ENCODE data around the gene LARGE1. TPM values are rescaled to one million over a fixed set of nuclear protein-coding genes. Genes with fewer than 3 reads are reported as not detected.
A peak's percentile ranks its signal among the peaks of the same experiment; 100 is the strongest.

LARGE1 gene
- total RNA-seq, 2 experiments from 2014 or later, result 0.18 to 0.38 TPM

- no peaks in the 10 kb centered on the region for H3K36me3 Mint-ChIP-seq (ENCODE audit: low read depth)
- peaks cover 31% of the 10 kb centered on the region for H3K9me3 Mint-ChIP-seq
- peak overlapping the region; percentile 61 for H3K4me3 Mint-ChIP-seq
- no peak for DNase-seq
- peaks cover 6% of the 10 kb centered on the region for H3K4me1 Mint-ChIP-seq
- POLR2A ChIA-PET, result no interaction called here
- CTCF ChIA-PET, result interaction anchor here (1.0 kb wide), 1 partner anchor 70 kb away, joined by 3 read pairs; no protein-coding TSS in a partner anchor
- H3K27ac Mint-ChIP-seq, result no peak overlapping the region
- no peaks in the 10 kb centered on the region for H3K27me3 Mint-ChIP-seq
These were observed 66.8 kb downstream of the LARGE1 start for GRCh38 chr22:33853200-33854097.

DNA sequence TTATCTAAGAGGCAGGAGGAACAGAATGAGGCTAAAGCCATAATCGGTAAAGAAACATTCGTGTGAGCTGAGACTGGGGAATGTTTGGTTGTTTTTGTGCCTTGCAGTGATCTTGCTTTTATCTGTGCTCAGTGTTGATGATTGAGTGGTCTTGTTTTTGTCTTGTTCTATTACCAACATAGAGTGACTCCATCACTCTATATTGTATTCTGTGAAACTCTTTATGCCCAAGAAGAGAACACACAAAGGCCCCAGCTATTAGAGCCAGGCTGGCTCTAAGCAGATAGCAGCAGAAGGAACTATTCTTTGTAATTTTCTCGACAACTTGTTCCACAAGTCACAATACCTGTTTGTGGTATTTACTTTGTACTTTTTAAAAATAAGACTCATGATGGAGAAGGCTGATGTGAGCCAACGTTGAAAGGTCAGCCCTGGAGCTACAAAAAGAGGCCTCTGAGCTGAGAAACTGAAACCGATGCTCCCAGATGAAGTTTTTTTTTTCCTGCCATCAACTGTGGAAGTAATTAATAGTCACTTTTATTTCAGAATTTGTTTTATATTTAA is 68.4 kb downstream of the LARGE1 start:
- POLR2A ChIA-PET, result no interaction called here

DNA sequence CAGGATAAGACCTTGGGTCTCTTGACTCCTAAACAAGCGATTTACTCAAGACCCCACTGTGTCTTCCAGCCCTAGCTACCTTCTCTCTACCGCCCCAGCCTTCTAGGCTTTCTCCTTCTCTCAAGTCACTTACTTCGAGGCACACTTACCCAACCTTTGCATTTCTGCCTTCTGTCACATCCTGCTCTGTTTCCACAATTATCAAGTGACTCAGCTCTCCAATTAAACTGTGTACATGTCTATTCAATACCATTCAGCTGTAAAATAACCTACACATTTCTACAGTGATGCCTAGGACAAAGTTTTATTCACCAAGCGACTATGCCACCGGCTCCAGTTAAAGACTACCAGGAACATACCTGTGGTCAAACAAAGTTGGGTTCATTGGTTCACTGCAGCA is 69.0 kb downstream of the LARGE1 start:
- Mint-ChIP-seq H3K36me3 (ENCODE audit: low read depth) (no peaks in the 10 kb centered on the region), H3K27ac (no peak overlapping the region), H3K4me3 (no peak overlapping the region), H3K9me3 (peaks cover 33% of the 10 kb centered on the region), H3K4me1 (peaks cover 6% of the 10 kb centered on the region), H3K27me3 (no peaks in the 10 kb centered on the region)
- no peak for DNase-seq
- POLR2A ChIA-PET, result no interaction called here
- CTCF ChIA-PET, result no interaction called here

More for the DNA sequence above, 68.4 kb downstream of the LARGE1 start:
- H3K27me3 Mint-ChIP-seq, result no peaks in the 10 kb centered on the region
- H3K4me3 Mint-ChIP-seq, result no peak overlapping the region
- no peaks in the 10 kb centered on the region for H3K36me3 Mint-ChIP-seq (ENCODE audit: low read depth)
- peaks cover 6% of the 10 kb centered on the region for H3K4me1 Mint-ChIP-seq
- peaks cover 31% of the 10 kb centered on the region for H3K9me3 Mint-ChIP-seq
- CTCF ChIA-PET, result no interaction called here
- no peak overlapping the region for H3K27ac Mint-ChIP-seq
- no peak for DNase-seq

- CTCF ChIA-PET, result no interaction called here
- H3K9me3 Mint-ChIP-seq, result peaks cover 29% of the 10 kb centered on the region
- H3K27ac Mint-ChIP-seq, result no peak overlapping the region
- no peaks in the 10 kb centered on the region for H3K27me3 Mint-ChIP-seq
- POLR2A ChIA-PET, result no interaction called here
- no peak for DNase-seq
- H3K4me1 Mint-ChIP-seq, result peaks cover 6% of the 10 kb centered on the region
- no peak overlapping the region for H3K4me3 Mint-ChIP-seq
- no peaks in the 10 kb centered on the region for H3K36me3 Mint-ChIP-seq (ENCODE audit: low read depth)
These were observed 69.6 kb downstream of the LARGE1 start for GRCh38 chr22:33850724-33851123.

- H3K27ac Mint-ChIP-seq, result no peak overlapping the region
- peaks cover 6% of the 10 kb centered on the region for H3K4me1 Mint-ChIP-seq
- H3K36me3 Mint-ChIP-seq (ENCODE audit: low read depth), result no peaks in the 10 kb centered on the region
- ChIA-PET CTCF (no interaction called here), POLR2A (no interaction called here)
- H3K4me3 Mint-ChIP-seq, result no peak overlapping the region
- peaks cover 29% of the 10 kb centered on the region for H3K9me3 Mint-ChIP-seq
- DNase-seq, result no peak
- no peaks in the 10 kb centered on the region for H3K27me3 Mint-ChIP-seq
These were observed 70.1 kb downstream of the LARGE1 start for GRCh38 chr22:33850193-33850592.

- Mint-ChIP-seq H3K36me3 (ENCODE audit: low read depth) (no peaks in the 10 kb centered on the region), H3K9me3 (peaks cover 29% of the 10 kb centered on the region), H3K4me1 (no peaks in the 10 kb centered on the region), H3K27me3 (no peaks in the 10 kb centered on the region), H3K4me3 (no peak overlapping the region), H3K27ac (no peak overlapping the region)
- ChIA-PET POLR2A (no interaction called here), CTCF (no interaction called here)
- DNase-seq, result no peak
These were observed 72.0 kb downstream of the LARGE1 start for GRCh38 chr22:33848251-33848650.

GRCh38 chr22:33844273-33844672 is 76.0 kb downstream of the LARGE1 start:
- H3K9me3 Mint-ChIP-seq, result peaks cover 18% of the 10 kb centered on the region
- no peak overlapping the region for H3K27ac Mint-ChIP-seq
- H3K36me3 Mint-ChIP-seq (ENCODE audit: low read depth), result no peaks in the 10 kb centered on the region
- H3K4me1 Mint-ChIP-seq, result no peaks in the 10 kb centered on the region
- POLR2A ChIA-PET, result no interaction called here
- H3K27me3 Mint-ChIP-seq, result no peaks in the 10 kb centered on the region
- CTCF ChIA-PET, result no interaction called here
- H3K4me3 Mint-ChIP-seq, result no peak overlapping the region
- no peak for DNase-seq

- H3K4me3 Mint-ChIP-seq, result no peak overlapping the region
These were observed 77.7 kb downstream of the LARGE1 start for GRCh38 chr22:33842421-33843094.

GRCh38 chr22:33842006-33842354 is 78.3 kb downstream of the LARGE1 start:
- peaks cover 12% of the 10 kb centered on the region for H3K9me3 Mint-ChIP-seq
- ChIA-PET POLR2A (no interaction called here), CTCF (no interaction called here)
- H3K36me3 Mint-ChIP-seq (ENCODE audit: low read depth), result no peaks in the 10 kb centered on the region
- DNase-seq, result no peak
- no peaks in the 10 kb centered on the region for H3K27me3 Mint-ChIP-seq
- no peak overlapping the region for H3K4me3 Mint-ChIP-seq
- no peaks in the 10 kb centered on the region for H3K4me1 Mint-ChIP-seq
- no peak overlapping the region for H3K27ac Mint-ChIP-seq

More at GRCh38 chr22:33842421-33843094, 77.7 kb downstream of the LARGE1 start:
- no peak overlapping the region for H3K27ac Mint-ChIP-seq
- POLR2A ChIA-PET, result no interaction called here
- no peaks in the 10 kb centered on the region for H3K27me3 Mint-ChIP-seq
- DNase-seq, result no peak
- H3K36me3 Mint-ChIP-seq (ENCODE audit: low read depth), result no peaks in the 10 kb centered on the region
- H3K4me1 Mint-ChIP-seq, result no peaks in the 10 kb centered on the region
- CTCF ChIA-PET, result no interaction called here
- H3K9me3 Mint-ChIP-seq, result peaks cover 13% of the 10 kb centered on the region

DNA sequence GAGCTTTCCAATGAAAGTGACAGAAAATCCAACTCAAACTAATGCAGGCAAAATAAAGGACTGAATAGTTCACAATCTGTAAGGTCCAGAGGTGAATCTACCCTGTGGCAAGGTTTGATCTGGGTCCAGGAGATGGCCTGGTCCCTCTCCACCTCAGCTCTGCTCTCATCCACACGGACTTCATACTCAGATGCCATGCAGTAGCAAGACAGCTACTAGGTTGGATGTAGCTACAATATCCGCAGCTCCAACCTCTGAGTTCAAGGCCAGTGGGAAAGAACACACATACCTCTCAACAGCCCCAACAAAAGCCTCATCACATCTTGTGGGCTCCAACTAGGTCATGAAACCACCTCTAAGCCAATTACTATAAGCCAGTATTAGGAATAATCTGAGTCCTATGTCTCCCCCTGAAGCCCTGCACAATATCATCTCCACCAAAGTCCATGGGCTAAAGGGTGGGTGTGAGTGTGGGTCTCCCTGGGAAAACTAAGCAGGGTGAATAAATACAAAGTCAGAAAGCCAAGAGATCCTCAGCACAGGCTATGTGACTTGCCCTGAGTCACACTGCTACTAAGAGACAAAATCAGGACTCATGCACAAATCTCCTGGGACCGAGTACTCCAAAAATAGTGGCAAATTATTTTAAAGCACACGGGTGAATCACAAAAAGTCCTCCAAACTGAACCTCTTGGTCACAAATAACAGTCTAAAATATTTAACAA is 78.8 kb downstream of the LARGE1 start:
- H3K4me3 Mint-ChIP-seq, result no peak overlapping the region
- H3K9me3 Mint-ChIP-seq, result peaks cover 9% of the 10 kb centered on the region
- H3K4me1 Mint-ChIP-seq, result no peaks in the 10 kb centered on the region
- ChIA-PET POLR2A (no interaction called here), CTCF (no interaction called here)
- no peaks in the 10 kb centered on the region for H3K27me3 Mint-ChIP-seq
- no peaks in the 10 kb centered on the region for H3K36me3 Mint-ChIP-seq (ENCODE audit: low read depth)
- H3K27ac Mint-ChIP-seq, result no peak overlapping the region
- DNase-seq, result no peak

- ChIA-PET POLR2A (no interaction called here), CTCF (no interaction called here)
- no peak for DNase-seq
- Mint-ChIP-seq H3K36me3 (ENCODE audit: low read depth) (no peaks in the 10 kb centered on the region), H3K4me3 (no peak overlapping the region), H3K27ac (no peak overlapping the region), H3K27me3 (no peaks in the 10 kb centered on the region), H3K9me3 (peaks cover 9% of the 10 kb centered on the region), H3K4me1 (no peaks in the 10 kb centered on the region)
These were observed 81.6 kb downstream of the LARGE1 start for GRCh38 chr22:33838644-33839043.

GRCh38 chr22:33837826-33838225 is 82.5 kb downstream of the LARGE1 start:
- Mint-ChIP-seq H3K9me3 (peaks cover 11% of the 10 kb centered on the region), H3K4me3 (no peak overlapping the region), H3K27ac (no peak overlapping the region), H3K36me3 (ENCODE audit: low read depth) (no peaks in the 10 kb centered on the region), H3K27me3 (no peaks in the 10 kb centered on the region), H3K4me1 (no peaks in the 10 kb centered on the region)
- POLR2A ChIA-PET, result no interaction called here
- CTCF ChIA-PET, result no interaction called here
- no peak for DNase-seq

DNA sequence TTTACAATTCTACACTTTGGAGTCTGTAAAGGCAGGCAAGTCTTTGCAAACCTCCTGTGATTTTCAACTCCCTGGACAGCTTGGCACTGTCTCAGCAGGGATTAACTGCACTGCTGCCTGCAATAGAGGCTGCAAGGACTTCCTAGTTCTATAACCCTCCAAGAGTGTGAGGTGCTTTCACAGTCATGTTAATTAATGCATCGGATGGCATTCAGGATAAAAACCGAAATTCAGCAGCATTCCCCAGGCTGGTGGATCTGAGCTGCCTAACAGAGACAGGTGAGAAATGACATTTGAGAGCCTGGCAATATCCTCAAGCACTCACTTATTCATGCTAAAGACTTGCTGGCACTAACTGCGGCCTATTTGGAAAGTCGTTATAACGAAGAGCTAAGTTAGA is 85.0 kb downstream of the LARGE1 start:
- Mint-ChIP-seq H3K9me3 (peaks cover 17% of the 10 kb centered on the region), H3K4me1 (no peaks in the 10 kb centered on the region), H3K27ac (no peak overlapping the region), H3K36me3 (ENCODE audit: low read depth) (no peaks in the 10 kb centered on the region), H3K27me3 (no peaks in the 10 kb centered on the region), H3K4me3 (no peak overlapping the region)
- POLR2A ChIA-PET, result no interaction called here
- no peak for DNase-seq
- CTCF ChIA-PET, result no interaction called here

Measured in activated CD4-positive, alpha-beta memory T cell treated with anti-CD3 and anti-CD28 coated beads, Interleukin-2, amount 10 ng/mL, durations not matched to agents 7 days and 5 days (primary cell).